ENCODE measurements around the gene KIF25.

DNA sequence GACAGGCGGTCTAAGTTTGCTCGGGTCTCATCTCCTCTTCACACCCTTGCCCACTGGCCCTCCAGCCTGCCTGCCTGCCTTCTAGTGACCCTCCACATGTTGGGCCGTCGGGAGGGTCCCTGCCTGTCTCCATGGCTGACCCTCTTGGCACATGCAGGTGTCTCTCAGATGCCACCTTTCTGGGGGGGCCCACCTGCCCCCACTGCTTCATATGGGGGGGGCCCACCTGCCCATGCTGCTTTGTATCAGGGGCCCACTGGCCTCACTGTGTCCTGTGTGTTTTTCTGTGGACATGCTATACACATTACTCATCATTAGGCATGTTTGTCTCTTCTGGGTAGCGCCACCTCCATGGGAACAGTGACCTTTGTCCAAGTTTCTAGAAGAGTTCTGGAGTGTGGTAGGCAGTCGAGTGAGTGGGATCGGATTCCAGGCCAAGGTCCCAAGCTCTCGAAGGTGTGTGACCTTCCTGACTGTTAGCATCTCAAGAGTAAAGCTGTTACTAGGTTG lies 40.4 kb upstream of the KIF25 start:
- TF ChIP-seq, protein P1, sequence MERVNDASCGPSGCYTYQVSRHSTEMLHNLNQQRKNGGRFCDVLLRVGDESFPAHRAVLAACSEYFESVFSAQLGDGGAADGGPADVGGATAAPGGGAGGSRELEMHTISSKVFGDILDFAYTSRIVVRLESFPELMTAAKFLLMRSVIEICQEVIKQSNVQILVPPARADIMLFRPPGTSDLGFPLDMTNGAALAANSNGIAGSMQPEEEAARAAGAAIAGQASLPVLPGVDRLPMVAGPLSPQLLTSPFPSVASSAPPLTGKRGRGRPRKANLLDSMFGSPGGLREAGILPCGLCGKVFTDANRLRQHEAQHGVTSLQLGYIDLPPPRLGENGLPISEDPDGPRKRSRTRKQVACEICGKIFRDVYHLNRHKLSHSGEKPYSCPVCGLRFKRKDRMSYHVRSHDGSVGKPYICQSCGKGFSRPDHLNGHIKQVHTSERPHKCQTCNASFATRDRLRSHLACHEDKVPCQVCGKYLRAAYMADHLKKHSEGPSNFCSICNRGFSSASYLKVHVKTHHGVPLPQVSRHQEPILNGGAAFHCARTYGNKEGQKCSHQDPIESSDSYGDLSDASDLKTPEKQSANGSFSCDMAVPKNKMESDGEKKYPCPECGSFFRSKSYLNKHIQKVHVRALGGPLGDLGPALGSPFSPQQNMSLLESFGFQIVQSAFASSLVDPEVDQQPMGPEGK (CRISPR knock-in tag; IDR thresholded peaks at IDR 0.05; ENCODE audit: borderline replicate concordance) = no peak
- TF ChIP-seq TCF4 (CRISPR knock-in tag; IDR thresholded peaks at IDR 0.05; ENCODE audit: borderline replicate concordance) (no peak), BACH2 (CRISPR knock-in tag; IDR thresholded peaks at IDR 0.05; ENCODE audit: borderline replicate concordance) (no peak), TSHZ2 (CRISPR knock-in tag; IDR thresholded peaks at IDR 0.05) (no peak), ARNTL (CRISPR knock-in tag; IDR thresholded peaks at IDR 0.05; ENCODE audit: borderline replicate concordance, low read depth) (no peak), OSR1 (CRISPR knock-in tag; IDR thresholded peaks at IDR 0.05) (no peak), POU6F1 (CRISPR knock-in tag; IDR thresholded peaks at IDR 0.05; ENCODE audit: borderline replicate concordance, low read depth) (no peak), RARB (CRISPR knock-in tag; IDR thresholded peaks at IDR 0.05) (no peak), ZNF70 (CRISPR knock-in tag; IDR thresholded peaks at IDR 0.05) (no peak), ZNF8 (CRISPR knock-in tag; IDR thresholded peaks at IDR 0.05) (no peak), SNAI2 (CRISPR knock-in tag; IDR thresholded peaks at IDR 0.05) (no peak), TOX (CRISPR knock-in tag; IDR thresholded peaks at IDR 0.05; ENCODE audit: borderline replicate concordance) (no peak), ESRRG (CRISPR knock-in tag; IDR thresholded peaks at IDR 0.05) (no peak), ZFP30 (CRISPR knock-in tag; IDR thresholded peaks at IDR 0.05) (no peak)
